GM19328 (cell line): ENCODE measurements around the gene GPX4.

Source experiments
- ATAC-seq: cut with Tn5 transposase; IDR thresholded peaks from one replicate; pipeline ENCODE4 v1.9.1; 2021; ENCODE audit warnings: mild to moderate bottlenecking, moderate library complexity; ENCODE audit not compliant: unreplicated experiment

Gene GPX4

GRCh38 chr19:1102407-1103131, 1.2 kb upstream of the GPX4 start:
- ATAC-seq = no peak

GRCh38 chr19:1103132-1103707, 574 bp upstream of the GPX4 start:
- no peak for ATAC-seq

GRCh38 chr19:1104311-1105007, 665 bp downstream of the GPX4 start:
- peak; percentile 22 for ATAC-seq

GRCh38 chr19:1105008-1105872, 1.4 kb downstream of the GPX4 start:
- no peak for ATAC-seq

GRCh38 chr19:1105873-1106840, 2.4 kb downstream of the GPX4 start:
- ATAC-seq = no peak

GRCh38 chr19:1106841-1107660, 3.3 kb downstream of the GPX4 start:
- ATAC-seq = no peak

GRCh38 chr19:1107661-1108261, 4.0 kb downstream of the GPX4 start:
- no peak for ATAC-seq

- no peak for ATAC-seq
These were observed 4.7 kb downstream of the GPX4 start for GRCh38 chr19:1108291-1109031.

GRCh38 chr19:1109032-1109551, 5.3 kb downstream of the GPX4 start:
- ATAC-seq = no peak

- no peak for ATAC-seq
These were observed 6.2 kb downstream of the GPX4 start for GRCh38 chr19:1109697-1110671.

GRCh38 chr19:1110809-1111640, 7.2 kb downstream of the GPX4 start:
- no peak for ATAC-seq

GRCh38 chr19:1111641-1112267, 8.0 kb downstream of the GPX4 start:
- no peak for ATAC-seq

GRCh38 chr19:1112268-1113029, 8.7 kb downstream of the GPX4 start:
- ATAC-seq = no peak
